Activated T-helper 9 cell treated with anti-CD3 and anti-CD28 coated beads, Interleukin-2, amount 50 U/mL, for 16 hours (primary cell): ENCODE results near the gene PSMG3.

Source experiments
- DNase-seq: peaks from one replicate; pipeline ENCODE4 v3.0.0-alpha.2; 2020; ENCODE audit warnings: low read depth

The PSMG3 gene

GRCh38 chr7:1544896-1545416 lies 24.9 kb downstream of the PSMG3 start:
- DNase-seq = no peak

- no peak for DNase-seq
Measured at GRCh38 chr7:1544178-1544895, 25.5 kb downstream of the PSMG3 start.

GRCh38 chr7:1543826-1544177 lies 26.0 kb downstream of the PSMG3 start:
- no peak for DNase-seq

GRCh38 chr7:1542841-1543747 lies 26.7 kb downstream of the PSMG3 start:
- no peak for DNase-seq

- DNase-seq = no peak
Measured at GRCh38 chr7:1542329-1542728, 27.5 kb downstream of the PSMG3 start.

GRCh38 chr7:1541431-1542162 lies 28.2 kb downstream of the PSMG3 start:
- DNase-seq = no peak

GRCh38 chr7:1540776-1541271 lies 29.0 kb downstream of the PSMG3 start:
- DNase-seq = no peak

GRCh38 chr7:1539882-1540775 lies 29.7 kb downstream of the PSMG3 start:
- DNase-seq = no peak

GRCh38 chr7:1539181-1539881 lies 30.5 kb downstream of the PSMG3 start:
- no peak for DNase-seq

GRCh38 chr7:1538544-1539180 lies 31.2 kb downstream of the PSMG3 start:
- no peak for DNase-seq

- DNase-seq = no peak
Measured at GRCh38 chr7:1537535-1538412, 32.1 kb downstream of the PSMG3 start.

- DNase-seq = no peak
Measured at GRCh38 chr7:1536743-1537534, 32.9 kb downstream of the PSMG3 start.

- DNase-seq = no peak
Measured at GRCh38 chr7:1536455-1536742, 33.4 kb downstream of the PSMG3 start.

GRCh38 chr7:1535701-1536454 lies 34.0 kb downstream of the PSMG3 start:
- no peak for DNase-seq

GRCh38 chr7:1535100-1535458 lies 34.8 kb downstream of the PSMG3 start:
- no peak for DNase-seq

- DNase-seq = no peak
Measured at GRCh38 chr7:1534330-1535099, 35.3 kb downstream of the PSMG3 start.
